Cerebellar nuclear complex (tissue), 1 donor: Measurements from ENCODE around the gene F2R.

Experiments used
- DNase-seq, 2 experiments: peaks; one replicate each; lab custom pipeline; 2025; lab: John Stamatoyannopoulos, UW

F2R gene

DNA sequence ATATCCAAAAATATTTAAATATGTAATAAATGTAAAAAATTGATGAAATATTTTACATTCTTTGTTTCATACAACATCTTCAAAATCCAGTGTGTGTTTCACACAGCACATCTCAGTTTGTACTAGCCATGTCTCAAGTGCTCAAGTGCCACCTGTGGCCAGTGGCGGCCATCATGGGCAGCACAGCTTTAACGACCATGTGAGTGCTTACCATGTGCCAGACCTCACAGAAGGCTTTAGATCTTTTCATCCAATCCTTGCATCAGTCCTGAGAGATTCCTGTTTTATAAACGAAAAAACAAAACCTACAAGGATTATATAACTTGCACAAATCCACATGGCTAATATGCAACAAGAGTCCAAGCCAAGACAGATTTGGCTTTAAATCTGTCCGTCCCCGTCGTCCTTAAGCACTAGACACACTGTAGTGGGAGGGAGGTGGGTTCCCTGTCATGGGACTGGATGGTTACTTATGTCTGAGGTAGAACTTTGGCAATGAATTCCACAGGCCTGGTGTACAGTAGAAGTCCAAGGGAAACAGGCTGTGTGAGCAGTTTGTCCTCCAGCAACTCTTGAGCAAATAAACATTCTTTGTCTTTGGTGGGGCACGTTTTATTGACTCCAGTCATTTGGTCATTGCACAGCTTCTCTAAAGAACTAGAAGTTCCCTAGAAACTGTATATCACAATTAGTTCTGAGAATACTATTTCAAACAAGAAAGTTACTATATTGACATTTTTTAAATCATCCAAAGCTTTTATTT lies 25.0 kb upstream of the F2R start:
- no peak for DNase-seq

DNA sequence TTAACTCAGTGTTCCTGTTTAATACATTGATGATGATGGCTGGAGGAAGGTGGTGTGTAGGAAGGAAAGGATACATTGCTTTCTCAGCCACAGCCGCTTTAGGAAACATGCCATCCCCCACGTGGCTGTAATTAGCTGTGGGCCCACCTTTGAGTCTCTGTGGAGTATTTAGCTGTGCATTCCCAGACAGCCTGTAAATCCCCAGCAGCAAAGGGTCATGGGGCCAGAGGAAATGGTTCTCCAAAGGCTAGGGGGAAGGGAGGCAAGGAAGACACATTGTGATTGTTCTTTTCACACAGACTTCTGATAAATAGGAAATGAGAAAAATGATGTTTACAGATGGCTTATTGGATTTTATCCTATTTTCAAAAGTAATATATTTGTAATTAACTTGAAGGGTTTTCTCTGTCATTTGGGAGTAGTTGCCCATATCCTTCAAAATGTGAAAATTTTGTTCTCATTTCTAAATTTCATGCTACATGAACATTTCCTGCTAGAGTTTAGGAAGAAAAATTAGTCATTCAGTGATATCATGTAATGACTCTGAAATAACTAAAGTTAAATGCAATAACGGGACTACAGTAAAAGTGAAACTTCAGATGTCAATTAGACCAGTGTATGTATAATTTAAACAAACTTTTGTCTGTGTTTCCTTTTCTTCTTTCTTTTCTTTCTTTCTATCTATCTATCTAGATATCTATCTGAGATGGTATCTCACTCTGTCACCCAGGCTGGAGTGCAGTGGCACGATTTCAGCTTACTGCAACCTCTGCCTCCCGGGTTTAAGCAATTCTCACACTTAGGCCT lies 24.3 kb upstream of the F2R start:
- no peak for DNase-seq

DNA sequence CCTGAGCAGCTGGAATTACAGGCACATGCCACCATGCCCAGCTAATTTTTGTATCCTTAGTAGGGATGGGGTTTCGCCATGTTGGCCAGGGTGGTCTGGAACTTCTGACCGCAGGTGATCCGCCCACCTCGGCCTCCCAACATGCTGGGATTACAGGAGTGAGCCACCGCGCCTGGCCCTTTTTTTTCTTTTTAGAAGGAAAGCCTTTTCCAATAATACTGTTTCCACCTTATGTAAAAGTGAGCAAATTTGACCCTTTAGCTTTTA lies 23.7 kb upstream of the F2R start:
- DNase-seq, result no peak

DNA sequence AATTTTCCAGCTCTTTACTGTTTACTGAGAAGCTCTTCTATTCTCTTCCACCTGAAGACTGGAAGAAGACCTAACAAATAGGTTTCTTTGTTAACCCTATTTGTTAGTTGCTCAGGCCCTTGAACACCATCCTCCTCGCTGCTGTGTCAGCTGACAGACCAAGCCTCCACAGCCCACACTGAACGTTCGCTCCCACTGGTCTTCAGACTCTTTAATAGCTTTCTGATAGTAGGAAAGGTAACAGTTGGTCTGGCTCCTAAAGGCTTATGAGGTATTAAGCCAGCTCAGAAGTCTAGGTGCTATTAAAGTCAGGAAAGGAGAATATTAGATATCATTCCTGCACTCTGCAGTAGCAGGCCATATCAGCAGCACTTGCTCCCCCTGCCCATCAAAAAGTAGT lies 23.3 kb upstream of the F2R start:
- DNase-seq, result no peak

DNA sequence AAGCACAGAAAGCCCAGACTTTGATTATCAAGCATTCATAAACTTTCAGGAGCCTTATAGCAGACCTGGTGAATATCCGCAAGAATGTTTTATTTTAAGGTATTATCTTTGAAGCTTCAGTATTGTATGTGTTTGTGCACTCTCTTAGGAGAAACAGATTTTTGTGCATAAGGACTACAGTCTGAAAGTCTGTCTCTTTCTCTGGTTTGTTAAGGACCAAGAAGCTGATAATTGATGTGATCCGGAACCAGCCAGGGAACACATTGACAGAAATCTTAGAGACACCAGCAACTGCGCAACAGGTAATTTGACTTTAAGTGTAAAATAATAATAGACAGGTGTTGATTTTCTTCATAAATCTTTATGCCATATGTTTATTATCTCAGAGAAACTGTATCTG lies 22.8 kb upstream of the F2R start:
- DNase-seq, result no peak

DNA sequence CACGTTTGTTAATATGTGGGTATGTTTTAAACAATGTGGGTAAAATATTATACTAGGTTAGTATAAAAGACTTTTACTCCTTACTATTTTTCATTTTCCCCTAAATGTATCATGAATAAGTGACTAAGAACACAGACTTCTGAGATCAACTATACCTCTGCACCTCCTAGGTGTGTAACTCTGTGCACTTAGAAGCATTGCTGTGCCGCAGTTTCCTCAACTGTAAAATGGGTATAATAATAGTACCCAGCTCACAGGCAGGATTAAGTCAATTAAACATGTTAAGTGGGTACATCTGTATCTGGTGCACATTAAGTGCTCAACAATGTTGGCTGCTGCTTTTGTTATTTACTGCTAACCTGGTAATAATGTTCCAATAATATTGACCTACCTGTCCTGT lies 21.6 kb upstream of the F2R start:
- DNase-seq, result no peak

DNA sequence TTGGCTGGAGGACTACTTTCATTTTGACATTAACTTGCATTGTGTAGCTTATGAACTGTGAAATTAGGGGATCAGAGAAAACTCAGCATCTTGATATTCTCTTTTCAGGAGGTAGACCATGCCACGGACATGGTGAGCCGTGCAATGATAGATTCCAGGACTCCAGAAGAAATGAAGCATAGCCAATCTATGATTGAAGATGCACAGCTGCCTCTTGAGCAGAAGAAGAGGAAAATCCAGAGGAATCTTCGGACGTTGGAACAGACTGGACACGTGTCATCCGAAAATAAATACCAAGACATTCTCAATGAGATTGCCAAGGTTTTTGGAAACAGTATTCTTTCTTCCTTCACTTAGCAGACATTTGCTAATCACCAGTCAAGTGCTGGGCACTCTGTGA lies 20.6 kb upstream of the F2R start:
- DNase-seq, result no peak

DNA sequence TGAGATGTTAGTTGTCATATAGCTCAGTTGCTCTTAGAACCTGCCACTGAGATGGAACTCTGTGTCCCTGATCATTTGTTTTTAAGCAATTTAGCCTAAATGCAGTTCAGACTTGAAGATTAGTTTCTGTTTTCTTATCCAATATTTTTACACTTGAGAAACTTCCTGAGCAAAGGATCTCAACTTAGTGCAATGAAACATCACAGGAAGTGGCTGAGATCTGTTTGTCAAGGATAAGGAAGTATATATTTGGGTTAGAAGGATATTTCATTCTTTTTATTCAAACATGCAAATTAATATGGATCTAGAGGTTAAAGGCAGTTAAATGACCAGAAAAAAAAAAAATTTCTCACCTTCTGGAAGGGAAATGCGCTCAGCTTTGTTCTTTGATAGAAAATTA lies 19.7 kb upstream of the F2R start:
- DNase-seq, result no peak

DNA sequence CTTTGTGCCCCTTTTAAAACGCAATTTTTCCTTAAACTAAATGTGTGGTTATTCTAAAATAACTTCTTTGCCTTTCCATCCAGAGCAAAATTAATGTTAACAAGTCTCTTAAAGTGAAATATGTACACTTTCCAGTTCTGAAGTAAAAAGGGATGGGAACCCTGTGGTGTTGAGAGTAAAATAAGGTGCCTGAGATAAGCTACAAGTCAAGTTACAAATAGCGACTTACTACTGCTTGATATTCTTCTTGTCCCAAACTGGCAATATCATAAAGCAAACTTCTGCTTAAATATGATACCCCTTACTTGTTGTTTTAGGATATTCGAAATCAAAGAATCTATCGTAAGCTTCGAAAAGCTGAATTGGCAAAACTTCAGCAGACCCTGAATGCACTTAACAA lies 18.3 kb upstream of the F2R start:
- no peak for DNase-seq

DNA sequence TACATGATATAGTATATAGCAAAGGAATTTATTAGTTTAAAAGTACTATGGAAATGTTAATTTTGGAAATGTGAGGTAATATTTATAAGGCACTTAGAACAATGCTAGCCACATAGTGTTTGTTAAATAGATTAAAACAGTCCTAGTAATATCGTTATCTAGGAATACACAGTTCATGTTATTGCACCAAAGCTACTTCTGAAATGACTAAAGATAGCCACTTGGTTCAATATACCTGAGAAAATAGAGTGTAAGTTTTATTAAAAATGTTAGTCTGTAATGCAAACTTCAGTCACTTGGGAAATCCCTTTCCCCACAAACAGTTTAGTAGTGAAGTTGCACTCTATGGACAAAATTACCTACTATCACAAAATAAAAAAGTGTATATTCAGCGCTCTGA lies 15.4 kb upstream of the F2R start:
- no peak for DNase-seq

DNA sequence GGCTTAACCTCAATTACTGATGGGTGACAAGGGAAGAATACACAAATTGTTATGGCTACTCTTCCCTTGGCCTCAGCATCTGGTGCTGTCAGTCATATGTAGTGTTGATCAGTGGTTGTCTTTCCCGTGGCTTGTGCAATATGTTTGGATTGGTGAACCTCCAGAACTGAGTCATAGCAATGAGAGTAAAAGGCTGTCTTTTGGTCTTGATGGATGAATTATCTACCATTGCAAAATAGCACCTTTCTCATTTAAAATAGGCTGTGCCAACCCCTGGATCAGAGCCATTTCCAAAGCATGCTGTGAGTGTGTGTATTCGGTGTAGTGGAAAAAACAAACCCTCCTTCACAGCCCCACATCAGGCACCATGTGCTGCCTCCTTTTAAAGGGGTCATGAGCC lies 14.6 kb upstream of the F2R start:
- DNase-seq, result no peak

DNA sequence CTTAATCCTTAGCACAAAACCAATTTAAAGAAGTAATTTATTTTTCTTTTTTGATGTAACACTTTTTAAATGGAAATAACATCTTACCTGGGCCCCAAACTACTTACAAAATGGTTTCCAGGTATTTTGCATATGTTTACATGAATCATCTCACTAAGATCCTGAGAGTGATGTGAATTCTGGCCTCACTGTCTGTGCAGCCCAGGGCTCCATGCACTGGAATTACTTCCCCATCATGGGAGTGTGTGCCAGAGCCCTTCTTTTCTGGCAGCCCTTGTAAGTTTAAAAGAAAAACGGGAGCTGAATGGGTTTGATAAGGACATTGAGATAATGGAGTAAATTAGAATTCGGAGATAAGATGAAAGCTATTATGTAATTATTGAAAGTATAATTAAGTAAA lies 12.2 kb upstream of the F2R start:
- no peak for DNase-seq

DNA sequence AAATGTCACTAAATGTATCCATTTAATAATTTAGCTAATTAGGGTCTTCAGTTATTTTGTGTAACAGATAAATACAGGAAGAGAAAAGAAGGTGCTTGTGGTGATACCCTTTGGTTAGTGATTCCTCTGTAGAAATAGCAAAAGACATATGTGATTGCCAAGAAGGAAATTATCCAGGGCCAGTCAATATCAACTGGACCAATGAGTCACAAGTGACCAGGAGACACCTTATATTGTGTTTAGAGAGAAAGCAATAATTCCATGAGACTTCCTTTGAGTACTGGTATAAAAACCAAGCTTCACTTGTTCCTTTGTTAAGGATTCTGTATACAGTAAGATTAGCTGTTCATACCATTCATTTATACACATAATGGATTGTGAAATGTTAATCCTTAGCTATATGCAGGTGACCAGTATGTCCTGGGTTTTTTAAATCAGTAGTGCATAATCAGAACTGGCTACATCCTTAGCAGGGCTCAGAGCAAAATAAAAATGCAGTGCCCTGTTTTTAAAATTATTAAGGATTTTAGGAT lies 11.7 kb upstream of the F2R start:
- DNase-seq, result no peak

DNA sequence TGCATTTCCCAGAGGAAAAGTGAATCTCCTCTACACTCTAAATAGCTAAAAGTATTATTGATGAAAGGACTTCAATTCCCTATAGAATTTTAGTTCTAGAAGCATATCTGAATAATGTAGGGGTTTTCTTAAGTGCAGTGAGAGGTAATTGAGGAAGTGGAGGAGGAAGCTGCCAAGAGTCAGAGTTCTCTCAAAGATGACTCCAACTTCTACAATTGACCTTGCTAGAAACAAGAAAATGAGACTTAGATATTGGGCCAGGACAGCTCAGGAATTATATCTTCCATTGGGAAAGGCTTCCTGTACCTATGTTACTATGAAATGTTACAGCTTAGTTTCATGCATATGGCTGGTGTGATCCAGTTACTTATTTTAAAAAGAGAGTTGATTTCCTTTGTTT lies 10.4 kb upstream of the F2R start:
- no peak for DNase-seq

DNA sequence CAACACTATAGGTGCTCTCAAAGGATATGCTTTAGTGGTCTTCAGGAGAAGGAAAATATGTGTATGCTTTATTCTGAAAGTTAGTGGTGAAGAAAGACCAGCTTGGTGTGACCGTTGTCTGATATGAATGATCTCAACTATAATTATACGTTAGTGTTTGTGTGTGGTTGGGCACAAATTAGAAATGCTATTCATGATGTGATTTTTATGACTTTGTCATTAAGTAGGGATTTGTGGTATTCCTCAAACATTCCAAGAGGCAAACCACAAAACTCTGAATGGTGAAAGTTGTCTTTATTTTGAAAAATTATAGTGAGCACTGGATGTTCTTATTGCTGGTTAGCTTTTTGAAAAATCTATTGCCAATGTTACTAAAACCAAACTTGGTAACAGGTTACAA lies 6.2 kb upstream of the F2R start:
- no peak for DNase-seq

DNA sequence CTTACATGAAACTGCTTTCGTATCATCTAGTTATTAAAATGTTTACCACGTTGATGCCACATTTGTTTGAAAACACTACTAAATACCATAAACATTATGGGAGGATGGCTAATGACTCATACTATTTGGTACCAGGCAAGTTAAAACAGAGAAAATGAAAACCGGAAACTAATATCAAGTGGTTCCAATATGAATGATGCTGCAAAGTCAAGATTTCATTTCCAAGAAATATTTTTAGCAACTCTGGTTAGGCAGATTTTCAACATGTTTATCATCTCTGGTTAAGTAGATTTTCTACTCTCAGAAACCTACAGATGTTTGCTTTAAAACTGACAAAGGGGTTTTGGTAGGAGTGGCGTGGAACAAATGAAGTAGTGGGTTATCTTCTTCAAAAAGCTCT lies 4.9 kb upstream of the F2R start:
- DNase-seq, result no peak

DNA sequence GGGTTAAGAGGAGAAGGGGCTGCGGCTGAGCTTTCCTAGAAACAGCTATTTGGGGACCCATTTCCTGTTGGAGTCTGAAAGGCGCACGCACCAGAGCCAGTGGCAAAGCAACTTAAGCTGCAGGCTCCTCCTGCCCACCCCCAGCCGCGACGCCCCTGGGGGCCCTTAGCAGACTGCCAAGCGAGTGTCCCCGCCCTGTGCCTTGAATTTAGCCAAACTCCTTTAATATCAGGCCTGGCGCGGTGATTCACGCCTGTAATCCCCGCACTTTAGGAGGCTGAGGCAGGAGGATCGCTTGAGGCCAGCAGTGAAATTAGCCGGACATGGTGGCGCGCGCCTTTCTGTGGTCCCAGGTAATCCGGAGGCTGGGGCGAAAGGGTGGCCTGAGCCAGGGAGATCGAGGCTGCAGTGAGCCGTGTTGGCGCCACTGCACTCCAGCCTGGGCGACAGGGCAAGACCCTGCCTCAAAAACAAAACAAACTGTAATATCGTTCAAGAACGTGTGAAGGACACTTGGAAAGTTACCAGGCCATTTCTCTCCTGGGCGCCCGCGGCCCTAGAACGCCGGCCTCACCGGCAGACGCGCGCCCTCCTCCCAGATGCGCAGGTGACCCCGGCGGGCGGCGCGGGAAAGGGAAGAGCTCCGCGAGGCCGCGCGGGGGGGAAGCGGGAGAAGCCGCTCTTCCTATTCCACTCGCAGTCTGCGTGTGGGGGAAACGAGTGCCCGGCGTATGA lies 1.0 kb upstream of the F2R start:
- DNase-seq, result no peak

DNA sequence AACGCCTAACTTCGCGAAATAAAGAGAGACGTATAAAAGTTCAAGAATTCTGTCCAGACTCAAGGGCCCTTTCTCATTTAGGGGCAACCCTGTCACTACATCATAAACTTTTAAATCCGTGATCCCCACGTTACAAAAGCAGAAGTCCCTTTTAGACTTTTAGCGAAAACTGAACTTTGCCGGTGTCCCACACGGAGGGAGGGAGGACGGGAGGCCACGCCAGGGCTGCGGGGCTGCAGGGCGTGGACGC lies 515 bp upstream of the F2R start:
- no peak for DNase-seq

DNA sequence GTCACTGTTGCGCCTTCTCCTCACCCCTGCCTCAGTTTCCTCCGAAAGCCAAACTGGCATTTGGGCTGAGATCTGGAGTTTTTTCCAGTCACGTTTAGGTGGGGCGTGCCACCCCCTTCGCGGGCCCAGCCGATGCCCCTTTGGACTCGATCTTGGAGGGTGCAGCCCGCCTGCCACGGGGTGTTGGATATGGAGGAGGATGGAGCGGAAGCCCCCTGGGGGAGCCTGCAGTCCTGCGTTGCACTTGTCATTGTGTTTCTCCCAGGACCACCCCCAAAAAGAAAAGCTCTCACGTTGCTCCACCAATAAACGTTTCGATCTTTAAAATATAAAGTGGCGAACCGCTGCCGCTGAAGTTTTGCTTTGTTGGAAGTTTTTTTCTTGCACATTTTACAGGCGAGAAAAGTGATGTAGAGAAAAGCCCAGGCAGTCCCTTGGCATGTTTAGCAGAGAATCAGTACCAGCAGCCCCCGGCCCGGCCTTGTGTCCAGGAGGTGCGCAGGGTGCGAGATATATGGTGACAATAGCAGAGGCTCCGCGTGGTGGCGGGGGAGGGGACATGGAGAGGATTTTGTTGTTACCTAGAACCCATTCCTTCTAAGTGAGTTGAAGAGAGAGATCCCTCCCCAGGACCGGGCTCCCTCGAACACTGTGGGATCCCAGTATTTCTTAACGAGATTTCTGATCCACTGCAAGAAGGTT lies 681 bp downstream of the F2R start:
- no peak for DNase-seq

DNA sequence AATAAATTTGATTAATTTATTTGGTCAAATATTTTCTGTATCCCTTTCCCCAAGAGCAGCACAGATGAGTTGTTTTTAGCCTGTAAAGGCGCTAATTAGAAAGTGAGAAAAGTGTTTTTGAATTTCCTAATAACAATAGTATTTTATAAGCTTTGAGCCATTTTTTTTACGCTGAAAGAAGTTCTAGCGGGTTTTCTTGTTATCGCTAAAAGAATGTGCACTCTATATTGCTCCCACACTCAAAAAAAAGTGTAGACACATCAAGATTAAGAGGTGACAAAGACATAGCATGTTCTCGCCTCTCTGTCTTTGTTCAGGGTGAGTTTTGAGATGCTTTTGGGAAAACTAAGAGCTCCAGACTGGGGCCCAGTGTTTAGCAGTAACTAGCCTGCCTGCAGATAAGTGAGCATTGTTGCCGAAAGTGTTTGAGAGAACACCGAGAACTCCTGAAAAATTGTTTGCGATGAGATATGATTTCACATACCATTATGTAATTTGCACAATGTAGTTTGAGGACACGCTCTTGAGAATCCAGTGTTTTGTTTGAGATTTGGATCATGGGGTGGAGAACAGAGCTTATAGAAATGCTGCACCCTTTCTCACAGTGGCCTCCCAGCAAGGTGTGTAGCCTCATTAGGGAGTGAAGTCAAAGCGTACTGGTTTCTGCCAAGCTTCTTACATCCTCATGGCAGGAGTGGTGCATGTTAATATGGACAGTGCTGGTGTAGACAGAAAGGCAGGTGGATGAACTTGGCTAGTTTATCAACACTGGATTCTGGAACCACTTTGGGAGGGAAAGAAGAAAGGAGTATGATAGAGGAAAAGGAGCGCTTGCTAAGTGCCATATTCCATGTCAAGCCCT lies 1.5 kb downstream of the F2R start:
- no peak for DNase-seq

DNA sequence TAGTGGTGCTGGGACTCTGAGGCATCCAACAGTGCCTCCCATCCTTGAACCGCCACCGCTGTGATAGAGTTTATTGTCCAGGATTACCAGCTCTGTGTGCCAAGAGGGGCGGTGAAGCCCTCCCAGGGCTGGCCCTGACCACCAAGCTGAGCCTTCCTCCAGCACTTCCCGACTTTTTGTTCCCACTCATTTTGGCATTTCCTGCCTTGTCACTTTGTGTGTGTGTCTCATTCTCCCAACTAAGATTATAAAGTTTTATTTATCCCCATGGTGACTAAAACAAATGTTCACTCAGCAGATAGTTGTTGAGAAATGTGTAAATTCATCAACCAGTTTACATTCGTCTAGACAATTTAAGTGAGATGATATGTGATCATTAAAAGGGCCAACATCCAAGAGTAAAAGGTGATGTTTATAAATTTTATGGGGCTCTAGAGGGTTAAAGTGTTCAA lies 2.5 kb downstream of the F2R start:
- no peak for DNase-seq

DNA sequence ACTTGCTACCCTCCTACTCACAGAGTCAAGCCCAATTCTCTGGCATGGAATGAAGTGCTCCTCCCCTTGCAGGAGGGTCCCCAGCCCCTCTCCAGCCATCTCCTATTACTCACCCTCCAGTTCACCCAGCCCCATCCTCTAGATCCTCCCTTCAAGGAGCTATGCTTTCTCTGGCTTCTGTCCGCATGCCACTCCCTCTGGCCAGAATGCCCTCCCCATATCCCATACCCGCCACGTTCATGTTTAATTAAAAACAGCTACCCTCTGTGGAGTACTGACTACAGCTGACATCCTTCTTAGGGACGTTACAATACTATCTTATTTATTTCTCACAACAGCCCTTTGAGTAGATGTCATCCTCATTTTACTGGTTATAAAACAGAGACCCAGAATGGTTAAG lies 3.0 kb downstream of the F2R start:
- DNase-seq, result no peak
